Gastrocnemius medialis (tissue), 4 donors: ENCODE measurements around the gene TYROBP.

ENCODE experiments used
- POLR2A ChIP-seq, 2 donors: fragments of 450-650 bp; IDR thresholded peaks; one replicate each; pipeline ENCODE4 v1.6.1; 2017; ENCODE audit warnings: antibody characterized with exemption in 2 of 2, mild to moderate bottlenecking in 2 of 2, moderate library complexity in 2 of 2
- TF ChIP-seq, protein P1 (sequence below), 5 experiments: fragments of 450-650 bp in 3 of 5; fragments of 200-600 bp in 2 of 5; sonication (generic) in 2 of 5; IDR thresholded peaks in 4 of 5; conservative IDR thresholded peaks in 1 of 5; 1 replicate in 4 of 5; 2 replicates in 1 of 5; pipeline ENCODE4 v1.5.1; 2016 to 2019; ENCODE audit warnings: antibody characterized with exemption in 5 of 5, mild to moderate bottlenecking in 3 of 5, moderate library complexity in 3 of 5

DNA sequence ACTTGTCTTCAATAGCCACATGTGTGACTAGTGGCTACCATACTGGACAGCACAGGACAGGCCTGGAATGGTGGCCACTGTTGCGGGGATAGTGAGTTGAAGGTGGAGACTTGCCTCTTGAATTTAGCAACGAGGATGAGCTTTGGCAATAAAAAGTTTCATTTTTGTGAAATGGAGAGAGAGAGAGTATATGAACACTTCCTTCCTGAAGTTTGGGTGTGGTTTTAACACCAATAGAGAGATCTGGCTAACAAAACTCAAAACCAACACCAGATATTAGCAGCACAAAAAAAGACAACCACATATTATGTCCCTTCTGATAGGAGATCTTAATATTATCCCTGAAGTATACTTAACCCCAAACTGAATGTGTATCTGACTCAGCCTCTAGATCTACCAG, 21.8 kb upstream of the TYROBP start:
- TF ChIP-seq, protein P1, sequence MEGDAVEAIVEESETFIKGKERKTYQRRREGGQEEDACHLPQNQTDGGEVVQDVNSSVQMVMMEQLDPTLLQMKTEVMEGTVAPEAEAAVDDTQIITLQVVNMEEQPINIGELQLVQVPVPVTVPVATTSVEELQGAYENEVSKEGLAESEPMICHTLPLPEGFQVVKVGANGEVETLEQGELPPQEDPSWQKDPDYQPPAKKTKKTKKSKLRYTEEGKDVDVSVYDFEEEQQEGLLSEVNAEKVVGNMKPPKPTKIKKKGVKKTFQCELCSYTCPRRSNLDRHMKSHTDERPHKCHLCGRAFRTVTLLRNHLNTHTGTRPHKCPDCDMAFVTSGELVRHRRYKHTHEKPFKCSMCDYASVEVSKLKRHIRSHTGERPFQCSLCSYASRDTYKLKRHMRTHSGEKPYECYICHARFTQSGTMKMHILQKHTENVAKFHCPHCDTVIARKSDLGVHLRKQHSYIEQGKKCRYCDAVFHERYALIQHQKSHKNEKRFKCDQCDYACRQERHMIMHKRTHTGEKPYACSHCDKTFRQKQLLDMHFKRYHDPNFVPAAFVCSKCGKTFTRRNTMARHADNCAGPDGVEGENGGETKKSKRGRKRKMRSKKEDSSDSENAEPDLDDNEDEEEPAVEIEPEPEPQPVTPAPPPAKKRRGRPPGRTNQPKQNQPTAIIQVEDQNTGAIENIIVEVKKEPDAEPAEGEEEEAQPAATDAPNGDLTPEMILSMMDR (IDR thresholded peaks at IDR 0.05 in 4 of 5, conservative IDR thresholded peaks at IDR 0.05 in 1 of 5): no peak
- no peak for TF ChIP-seq POLR2A (IDR thresholded peaks at IDR 0.05)
